Lung (tissue), 12 donors: ENCODE results near the gene ABCC9. TPM values are rescaled to one million over a fixed set of nuclear protein-coding genes. Genes with fewer than 3 reads are reported as not detected.
"Not testable (repeated sequence)": the region's sequence is repeated elsewhere in the genome, so short reads cannot be mapped to it uniquely, and the experiment has no call there.

Source experiments
- ATAC-seq: fragments of 200-7000 bp; cut with Tn5 transposase; one replicate; pipeline ENCODE4 v1.9.1; 2020; ENCODE audit warnings: moderate number of reproducible peaks; ENCODE audit not compliant: insufficient read depth, low FRiP score
- DNase-seq, 3 donors: peaks; one replicate each; pipeline ENCODE4 v3.0.0-alpha.2; 2013 to 2017
- H3K27ac ChIP-seq, 2 donors: one replicate each; pipeline ENCODE4 v1.5.1; 2013; ENCODE audit warnings: mild to moderate bottlenecking in 2 of 2, moderate library complexity in 2 of 2, control low read depth in 1 of 2, inconsistent platforms in 1 of 2, low read depth in 1 of 2, low read length in 1 of 2
- H3K27me3 ChIP-seq, 3 donors: one replicate each; pipeline ENCODE4 v1.5.1; 2013; ENCODE audit warnings: low read length in 2 of 3; ENCODE audit not compliant: control insufficient read depth in 3 of 3, insufficient read depth in 3 of 3
- H3K36me3 ChIP-seq, 4 donors: one replicate each; pipeline ENCODE4 v1.5.1; 2013; ENCODE audit warnings: low read length in 4 of 4, mild to moderate bottlenecking in 1 of 4, moderate library complexity in 1 of 4; ENCODE audit not compliant: control insufficient read depth in 4 of 4, insufficient read depth in 4 of 4
- H3K4me1 ChIP-seq, 5 donors: one replicate each; pipeline ENCODE4 v1.5.1; 2013; ENCODE audit warnings: low read length in 5 of 5, mild to moderate bottlenecking in 2 of 5, moderate library complexity in 1 of 5; ENCODE audit not compliant: control insufficient read depth in 5 of 5, insufficient read depth in 5 of 5
- H3K4me3 ChIP-seq: one replicate; pipeline ENCODE4 v1.5.1; 2013; ENCODE audit warnings: mild to moderate bottlenecking, control low read depth, moderate library complexity
- H3K9ac ChIP-seq, 2 donors: one replicate each; pipeline ENCODE4 v1.5.1; 2013; ENCODE audit warnings: low read length in 2 of 2, control low read depth in 1 of 2; ENCODE audit not compliant: insufficient read depth in 1 of 2
- H3K9me3 ChIP-seq, 4 donors: one replicate each; pipeline ENCODE4 v1.5.1; 2013; ENCODE audit warnings: low read length in 3 of 4, mild to moderate bottlenecking in 1 of 4, moderate library complexity in 1 of 4; ENCODE audit not compliant: control insufficient read depth in 4 of 4, insufficient read depth in 3 of 4
- WGBS, 2 donors: extraction: QIAGEN DNeasy Blood & Tissue Kit; methylation state at CpG; one replicate each; pipeline ENCODE4 v1.1.7; 2013; 5-methylcytosine and 5-hydroxymethylcytosine counted together
- polyA plus RNA-seq, 2 donors: library from polyadenylated mRNA; stranded (reverse); fragments of 200-250 nt; gene quantifications; one replicate each; pipeline ENCODE4 v1.2.1, GENCODE V29; 2013
- total RNA-seq, 2 donors: library from RNA; depleted of rRNA in 1 of 2; stranded (reverse); fragments of >200 nt in 1 of 2; gene quantifications; one replicate each; pipeline ENCODE4 v1.2.1, GENCODE V29; 2014 to 2021
- TF ChIP-seq, protein P1 (sequence below): IDR thresholded peaks from 2 replicates; pipeline ENCODE4 v1.5.1; 2012; ENCODE audit warnings: mild to moderate bottlenecking; ENCODE audit errors: control extremely low read depth, extremely low read depth
- donor health status: control.
- donor health status: control.
- donor health status: Bipolar disorder and iron deficiency.
- donor health status: healthy.
- donor health status: DM: yes; HTN: yes; CAD: no.

ABCC9 gene
- total and polyA plus RNA-seq, 4 donors = 2.5 to 33.4 (median 7.7) TPM

DNA sequence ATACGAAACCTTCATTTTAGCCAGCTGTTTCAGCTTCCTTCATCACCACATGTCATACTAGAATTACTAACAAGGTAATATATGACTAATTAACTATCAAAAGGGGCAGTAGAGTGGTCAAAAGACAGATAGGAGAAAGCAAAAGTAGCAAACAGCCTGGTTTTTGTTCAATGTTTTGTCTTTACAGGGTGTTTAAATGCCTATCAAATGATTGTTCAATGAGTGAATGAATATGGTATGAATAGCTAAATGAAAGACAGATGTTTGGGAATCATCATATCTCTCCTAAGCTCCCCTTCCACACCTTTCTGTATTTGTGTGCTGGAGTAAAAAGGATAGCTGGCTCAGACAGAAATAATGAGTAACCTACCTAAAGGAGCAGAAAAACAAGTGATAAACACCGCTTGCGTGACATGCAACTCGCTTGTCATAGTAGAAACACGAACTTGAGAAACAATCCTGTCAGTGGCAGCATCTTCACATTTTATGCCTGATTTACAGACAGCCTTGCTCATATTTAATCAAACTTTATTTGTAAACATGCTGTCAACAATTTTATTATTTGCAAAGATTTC is 34.2 kb downstream of the ABCC9 start:
- Histone ChIP-seq H3K9me3 (no peaks in the 10 kb centered on the region), H3K36me3 (peaks cover 0 to 15% (median 0%) of the 10 kb centered on the region in 4 donors), H3K4me1 (peaks cover 0 to 9% (median 0%) of the 10 kb centered on the region in 5 donors), H3K9ac (no peak overlapping the region), H3K4me3 (no peak overlapping the region), H3K27me3 (no peaks in the 10 kb centered on the region), H3K27ac (no peak overlapping the region)
- TF ChIP-seq, protein P1, sequence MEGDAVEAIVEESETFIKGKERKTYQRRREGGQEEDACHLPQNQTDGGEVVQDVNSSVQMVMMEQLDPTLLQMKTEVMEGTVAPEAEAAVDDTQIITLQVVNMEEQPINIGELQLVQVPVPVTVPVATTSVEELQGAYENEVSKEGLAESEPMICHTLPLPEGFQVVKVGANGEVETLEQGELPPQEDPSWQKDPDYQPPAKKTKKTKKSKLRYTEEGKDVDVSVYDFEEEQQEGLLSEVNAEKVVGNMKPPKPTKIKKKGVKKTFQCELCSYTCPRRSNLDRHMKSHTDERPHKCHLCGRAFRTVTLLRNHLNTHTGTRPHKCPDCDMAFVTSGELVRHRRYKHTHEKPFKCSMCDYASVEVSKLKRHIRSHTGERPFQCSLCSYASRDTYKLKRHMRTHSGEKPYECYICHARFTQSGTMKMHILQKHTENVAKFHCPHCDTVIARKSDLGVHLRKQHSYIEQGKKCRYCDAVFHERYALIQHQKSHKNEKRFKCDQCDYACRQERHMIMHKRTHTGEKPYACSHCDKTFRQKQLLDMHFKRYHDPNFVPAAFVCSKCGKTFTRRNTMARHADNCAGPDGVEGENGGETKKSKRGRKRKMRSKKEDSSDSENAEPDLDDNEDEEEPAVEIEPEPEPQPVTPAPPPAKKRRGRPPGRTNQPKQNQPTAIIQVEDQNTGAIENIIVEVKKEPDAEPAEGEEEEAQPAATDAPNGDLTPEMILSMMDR = no peak
- ATAC-seq (no peak), DNase-seq (no peak)
- WGBS, 2 donors = 87 to 90% methylated on average over 5 of the region's 5 CpGs

DNA sequence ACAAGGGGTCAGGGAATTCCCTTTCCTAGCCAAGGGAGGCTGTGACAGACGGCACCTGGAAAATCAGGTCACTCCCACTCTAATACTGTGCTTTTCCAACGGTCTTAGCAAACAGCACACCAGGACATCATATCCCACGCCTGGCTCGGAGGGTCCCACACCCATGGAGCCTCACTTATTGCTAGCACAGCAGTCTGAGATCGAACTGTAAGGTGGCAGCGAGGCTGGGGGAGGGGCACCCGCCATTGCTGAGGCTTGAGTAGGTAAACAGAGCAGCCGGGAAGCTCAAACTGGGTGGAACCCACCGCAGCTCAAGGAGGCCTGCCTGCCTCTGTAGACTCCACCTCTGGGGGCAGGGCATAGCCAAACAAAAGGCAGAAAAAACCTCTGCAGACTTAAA is 41.7 kb downstream of the ABCC9 start:
- H3K36me3 ChIP-seq, H3K27me3 ChIP-seq, H3K9ac ChIP-seq, DNase-seq, ATAC-seq, H3K4me3 ChIP-seq, H3K4me1 ChIP-seq, H3K9me3 ChIP-seq, H3K27ac ChIP-seq: not testable (repeated sequence)
- 72 to 80% methylated on average over 8 to 9 of the region's 9 CpGs for WGBS, 2 donors

DNA sequence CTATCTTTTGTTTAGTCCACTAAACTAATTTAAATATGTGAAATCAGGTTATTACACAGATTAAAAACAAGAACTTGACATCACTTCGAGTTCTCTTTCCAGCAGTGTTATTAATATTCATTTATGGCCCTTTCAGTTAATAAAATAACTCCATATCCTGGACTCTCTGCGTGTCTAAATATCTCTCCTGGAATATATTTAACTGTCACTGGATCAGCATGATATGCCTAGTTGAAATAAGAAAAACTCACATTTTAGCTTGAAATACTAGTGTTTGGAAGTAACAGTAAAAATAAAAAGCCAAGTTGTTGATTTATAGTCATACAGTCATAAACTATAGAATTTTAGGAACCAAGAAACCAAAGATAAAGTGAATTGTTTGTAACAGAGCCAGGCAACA is 45.6 kb downstream of the ABCC9 start:
- 74 to 78% methylated on average over 2 of the region's 2 CpGs for WGBS, 2 donors
- DNase-seq (no peak), ATAC-seq (no peak)
- no peak overlapping the region for H3K27ac ChIP-seq
- TF ChIP-seq, protein P1 = no peak
- H3K27me3 ChIP-seq = no peaks in the 10 kb centered on the region
- H3K4me1 ChIP-seq = peaks cover 0 to 14% (median 7%) of the 10 kb centered on the region in 5 donors
- H3K4me3 ChIP-seq = no peak overlapping the region
- no peaks in the 10 kb centered on the region for H3K36me3 ChIP-seq
- H3K9ac ChIP-seq = no peak overlapping the region
- H3K9me3 ChIP-seq = no peaks in the 10 kb centered on the region

- Histone ChIP-seq H3K4me1 (peaks cover 0 to 14% (median 7%) of the 10 kb centered on the region in 5 donors), H3K27ac (no peak overlapping the region), H3K4me3 (no peak overlapping the region), H3K9me3 (no peaks in the 10 kb centered on the region), H3K27me3 (no peaks in the 10 kb centered on the region), H3K36me3 (no peaks in the 10 kb centered on the region), H3K9ac (no peak overlapping the region)
- 62 to 67% methylated on average over 4 of the region's 4 CpGs for WGBS, 2 donors
- DNase-seq (peak in 1 of 3 donors; percentile 19), ATAC-seq (no peak)
- TF ChIP-seq, protein P1 = no peak
Measured at GRCh38 chr12:21894792-21895595, 46.2 kb downstream of the ABCC9 start.
